ENCODE data around the gene ARMC5. TPM values are rescaled to one million over a fixed set of nuclear protein-coding genes. Genes with fewer than 3 reads are reported as not detected.
"Not testable (repeated sequence)": the region's sequence is repeated elsewhere in the genome, so short reads cannot be mapped to it uniquely, and the experiment has no call there.

The ARMC5 gene
- total RNA-seq, 1 donor = 39.3 TPM

DNA sequence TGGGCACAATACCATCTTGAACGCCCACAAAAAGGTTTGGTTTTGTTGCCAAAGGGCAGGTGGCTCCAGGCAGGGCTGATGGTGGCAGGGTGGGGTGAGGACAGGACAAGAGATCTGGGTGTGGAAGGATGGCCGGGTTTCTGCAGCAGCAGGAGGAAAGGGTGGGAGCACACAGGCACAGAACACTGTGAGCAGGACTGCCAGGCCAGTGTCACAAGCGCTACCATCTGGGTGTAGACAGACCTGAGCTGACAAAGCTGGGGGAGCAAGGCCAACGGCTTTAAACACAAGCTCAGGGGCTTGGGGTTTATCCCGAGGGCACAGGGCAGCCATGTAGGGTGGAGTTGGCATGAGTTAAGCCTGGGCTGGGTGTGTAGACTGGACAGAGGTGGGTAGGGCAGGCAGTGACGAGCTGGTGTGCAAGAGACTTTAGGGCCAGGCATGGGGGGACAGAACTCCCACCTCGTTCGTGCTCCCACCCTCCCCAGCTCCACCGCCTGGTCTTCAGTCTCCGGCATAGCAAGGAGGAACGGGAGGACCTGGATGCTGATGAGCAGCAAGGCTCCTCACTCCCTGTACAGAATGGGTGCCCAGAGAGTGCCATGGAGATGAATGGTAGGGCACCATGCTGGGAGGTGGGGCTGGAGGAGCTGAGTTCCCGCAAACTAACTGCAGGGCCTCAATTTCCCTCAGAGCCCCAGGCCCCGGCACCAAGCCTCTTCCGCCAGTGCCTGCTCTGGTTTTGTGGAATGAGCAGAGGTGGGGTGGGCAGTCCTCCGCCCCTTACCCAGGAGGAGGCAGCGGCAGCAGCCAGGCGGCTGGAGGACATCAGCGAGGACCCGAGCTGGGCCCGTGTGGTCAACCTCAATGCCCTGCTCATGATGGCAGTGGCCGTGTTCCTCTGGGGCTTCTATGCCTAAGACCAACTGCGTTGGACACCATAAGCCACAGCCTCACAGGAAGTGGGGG is 30.6 kb downstream of the ARMC5 start:
- DNase-seq (ENCODE audit: low read depth in 2 of 3, low spot score in 2 of 3) = no peak

DNA sequence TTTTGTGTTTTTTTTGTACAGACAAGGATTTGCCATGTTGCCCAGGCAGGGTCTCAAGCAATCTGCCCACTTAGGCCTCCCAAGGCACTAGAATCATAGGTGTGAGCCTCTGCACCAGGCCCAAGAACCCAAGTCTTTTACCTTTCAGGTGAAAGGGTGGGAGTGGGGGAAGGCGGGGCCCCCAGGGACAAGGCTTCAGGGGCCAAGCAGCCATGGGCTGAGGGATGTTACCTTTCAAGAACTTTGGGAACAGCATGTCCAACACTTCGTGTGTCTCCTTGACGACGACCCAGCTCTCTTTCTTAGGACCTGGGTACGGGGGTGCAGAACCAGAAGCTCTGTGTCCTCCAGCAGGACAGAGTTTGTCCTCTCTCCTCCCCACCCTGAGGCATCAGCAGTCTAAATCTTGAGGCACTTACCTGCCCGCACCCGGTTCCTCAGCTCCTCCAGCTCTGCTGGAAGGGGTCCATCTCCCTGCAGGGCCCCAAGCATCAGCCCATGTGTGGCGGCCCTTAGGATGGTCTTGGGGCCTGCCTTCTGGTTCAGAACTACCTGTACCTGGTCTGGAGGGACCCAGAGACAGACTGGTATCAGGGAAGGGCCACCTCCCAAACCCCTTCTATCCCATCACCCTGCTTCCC is 32.6 kb downstream of the ARMC5 start:
- no peak for DNase-seq (ENCODE audit: low read depth in 2 of 3, low spot score in 2 of 3)

DNA sequence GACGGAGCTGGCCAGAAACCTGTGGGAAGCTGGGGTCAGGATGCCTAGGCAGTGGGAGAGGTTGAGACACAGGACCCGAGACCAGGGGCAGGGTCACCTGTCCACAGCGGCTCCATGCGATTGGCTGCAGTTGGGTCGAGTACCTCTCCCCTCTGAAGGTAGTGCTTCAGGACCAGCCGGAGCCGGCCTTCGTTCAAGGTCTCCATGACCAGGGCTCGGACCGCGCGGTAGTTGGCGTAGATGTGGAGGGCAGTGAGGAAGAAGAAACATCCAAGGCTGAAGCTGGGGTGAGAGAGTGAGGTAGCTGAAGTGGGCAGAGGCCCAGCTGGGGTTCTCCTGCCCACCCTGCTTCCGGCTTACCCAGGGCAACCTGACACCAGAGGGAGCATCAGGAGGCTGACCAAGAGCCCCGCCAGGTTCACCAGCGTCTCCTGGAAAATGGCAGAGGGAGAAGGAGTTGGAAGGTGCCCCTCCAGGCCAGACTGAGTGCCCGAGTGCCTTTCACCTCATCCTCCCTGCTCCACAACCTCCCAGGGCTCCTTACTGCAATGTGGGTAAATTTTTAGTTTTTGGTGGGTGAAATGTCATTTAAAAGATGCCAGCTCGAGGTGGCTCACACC is 34.3 kb downstream of the ARMC5 start:
- DNase-seq (ENCODE audit: low read depth in 2 of 3, low spot score in 2 of 3) = no peak

DNA sequence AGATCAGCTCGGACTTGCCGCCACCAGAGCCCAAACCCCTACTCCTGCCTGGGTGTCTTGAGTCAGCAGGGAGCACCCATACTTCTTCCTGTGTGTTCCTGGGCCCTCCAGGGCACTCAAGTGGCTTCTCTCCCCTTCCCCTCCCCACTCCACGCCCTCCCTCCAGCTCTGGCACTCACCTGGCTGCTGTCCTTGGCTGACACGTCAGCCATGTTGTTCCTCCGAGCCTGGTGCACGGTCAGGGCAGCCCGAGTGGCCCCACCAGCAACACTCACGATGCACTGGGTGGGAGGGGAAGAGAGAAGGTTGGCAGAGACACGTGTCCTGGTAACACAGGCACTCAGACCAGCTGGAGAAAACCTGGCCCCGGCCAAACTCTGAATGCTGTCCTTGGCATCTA is 37.4 kb downstream of the ARMC5 start:
- no peak for DNase-seq (ENCODE audit: low read depth in 2 of 3, low spot score in 2 of 3)

DNA sequence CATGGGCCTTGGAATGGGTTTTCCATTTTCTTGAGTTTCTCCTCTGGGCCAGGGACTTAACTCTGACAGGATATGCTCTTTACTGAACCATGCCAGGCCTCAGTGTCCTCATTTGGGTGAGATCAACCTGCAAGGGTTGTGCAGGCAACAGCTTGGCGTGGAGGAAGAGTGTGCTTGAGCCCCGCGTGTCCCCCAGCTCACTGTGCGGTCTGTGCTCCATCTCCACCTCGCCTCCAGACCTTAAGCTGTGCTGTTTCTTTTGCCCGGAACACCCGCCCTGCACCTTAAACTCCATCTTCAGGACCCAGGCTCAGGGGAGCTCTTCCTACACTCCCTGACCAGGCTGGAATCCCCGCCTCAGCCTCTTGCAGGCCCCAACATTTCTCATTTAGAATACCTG is 39.2 kb downstream of the ARMC5 start:
- no peak for DNase-seq (ENCODE audit: low read depth in 2 of 3, low spot score in 2 of 3)

DNA sequence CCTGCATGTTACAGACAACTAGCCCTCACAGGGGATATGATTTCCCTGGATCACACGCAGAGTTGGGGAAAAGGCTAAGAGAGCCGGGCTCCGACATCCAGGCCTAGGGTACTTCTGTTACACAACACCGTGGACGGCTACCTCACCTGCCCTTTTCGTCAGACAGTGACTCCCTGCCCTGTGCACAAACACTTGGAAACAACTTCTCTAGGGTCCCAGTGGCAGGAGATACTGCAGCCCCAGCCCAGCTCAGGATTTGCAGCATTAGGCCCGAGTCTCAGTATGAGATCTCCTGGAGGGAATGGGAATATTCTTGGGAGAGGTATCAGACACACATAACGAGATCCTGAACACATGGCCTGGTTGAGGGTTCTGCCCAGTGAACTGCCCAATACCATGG is 40.6 kb downstream of the ARMC5 start:
- DNase-seq (ENCODE audit: low read depth in 2 of 3, low spot score in 2 of 3) = no peak

DNA sequence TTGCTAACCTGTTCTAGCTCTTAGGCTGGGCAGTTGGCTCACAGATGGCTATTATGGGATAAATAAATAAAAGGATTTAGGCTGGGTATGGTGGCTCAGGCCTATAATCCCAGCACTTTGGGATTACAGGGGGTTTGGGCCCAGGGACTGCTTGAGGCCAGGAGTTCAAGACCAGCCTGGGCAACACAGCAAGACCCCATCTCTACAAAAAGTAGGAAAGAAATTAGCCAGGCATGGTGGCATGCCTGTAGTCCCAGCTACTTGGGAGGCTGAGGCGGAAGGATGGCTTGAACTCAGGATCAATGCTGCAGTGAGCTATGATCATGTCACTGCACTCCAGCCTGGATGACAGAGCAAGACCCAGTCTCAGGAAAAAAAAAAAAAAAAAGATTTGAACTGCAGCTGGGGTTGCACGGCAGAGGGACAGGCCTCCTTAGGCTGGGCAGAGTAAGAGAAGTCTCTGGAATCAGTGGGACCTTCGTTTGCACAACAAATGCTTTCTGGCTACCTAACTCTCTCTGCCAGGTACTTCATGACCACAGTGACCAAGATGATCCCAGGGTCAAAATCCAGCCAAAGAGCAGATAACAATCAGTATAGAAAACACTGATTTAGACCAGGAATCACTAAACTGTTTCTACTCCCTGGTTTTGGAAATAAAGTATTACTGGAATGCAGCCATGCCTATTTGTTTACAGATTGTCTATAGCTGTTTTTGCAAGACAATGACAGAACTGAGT is 42.1 kb downstream of the ARMC5 start:
- no peak for DNase-seq (ENCODE audit: low read depth in 2 of 3, low spot score in 2 of 3)

DNA sequence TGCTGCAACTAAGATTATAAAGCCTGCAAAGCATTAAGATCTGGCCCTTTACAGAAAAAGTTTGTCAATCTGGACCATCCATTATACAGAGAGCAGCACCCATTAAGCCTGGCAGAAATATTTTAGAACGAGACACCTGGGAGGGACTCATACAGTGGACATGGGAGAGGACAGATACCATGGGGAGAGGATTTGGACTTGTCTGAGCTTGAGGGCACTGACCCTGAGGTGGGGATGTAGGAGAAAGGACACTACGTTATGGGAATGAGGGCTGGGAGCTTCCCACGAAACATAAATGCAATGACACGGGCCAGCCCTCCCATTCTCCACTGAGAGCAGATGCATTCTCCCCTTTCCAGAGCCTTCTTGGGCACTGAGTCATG is 42.7 kb downstream of the ARMC5 start:
- no peak for DNase-seq (ENCODE audit: low read depth in 2 of 3, low spot score in 2 of 3)

DNA sequence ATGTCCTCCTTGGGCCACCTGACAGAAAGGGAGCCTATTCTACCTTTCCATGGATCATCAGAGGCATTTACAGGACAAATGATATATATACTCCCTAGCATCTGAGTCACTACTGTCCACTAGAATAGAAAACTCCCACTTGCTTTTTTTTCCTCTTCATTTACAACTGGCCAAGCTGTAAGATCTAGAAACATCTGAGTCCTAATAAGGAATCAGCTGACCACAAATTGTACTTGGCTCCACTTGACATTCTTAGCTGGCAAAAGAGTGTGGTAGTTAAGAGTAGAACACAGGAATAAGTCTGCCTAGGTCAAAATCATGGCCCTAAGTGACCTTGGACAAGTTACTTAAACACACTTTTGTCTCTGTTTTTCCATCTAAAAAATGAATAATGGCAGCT is 43.7 kb downstream of the ARMC5 start:
- no peak for DNase-seq (ENCODE audit: low read depth in 2 of 3, low spot score in 2 of 3)

DNA sequence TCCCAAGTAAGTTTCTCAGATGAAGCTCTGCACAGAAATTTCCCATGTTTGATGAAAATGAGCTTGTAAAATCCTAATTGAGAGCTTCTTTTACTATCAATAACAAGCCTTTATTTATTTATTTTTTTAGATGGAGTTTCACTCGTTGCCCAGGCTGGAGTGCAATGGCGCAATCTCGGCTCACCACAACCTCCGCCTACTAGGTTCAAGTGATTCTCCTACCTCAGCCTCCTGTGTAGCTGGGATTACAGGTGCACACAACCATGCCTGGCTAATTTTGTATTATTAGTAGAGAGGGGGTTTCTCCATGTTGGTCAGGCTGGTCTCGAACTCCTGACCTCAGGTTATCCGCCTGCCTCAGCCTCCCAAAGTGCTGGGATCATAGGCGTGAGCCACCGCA is 44.3 kb downstream of the ARMC5 start:
- not testable (repeated sequence) for DNase-seq (ENCODE audit: low read depth in 2 of 3, low spot score in 2 of 3)

DNA sequence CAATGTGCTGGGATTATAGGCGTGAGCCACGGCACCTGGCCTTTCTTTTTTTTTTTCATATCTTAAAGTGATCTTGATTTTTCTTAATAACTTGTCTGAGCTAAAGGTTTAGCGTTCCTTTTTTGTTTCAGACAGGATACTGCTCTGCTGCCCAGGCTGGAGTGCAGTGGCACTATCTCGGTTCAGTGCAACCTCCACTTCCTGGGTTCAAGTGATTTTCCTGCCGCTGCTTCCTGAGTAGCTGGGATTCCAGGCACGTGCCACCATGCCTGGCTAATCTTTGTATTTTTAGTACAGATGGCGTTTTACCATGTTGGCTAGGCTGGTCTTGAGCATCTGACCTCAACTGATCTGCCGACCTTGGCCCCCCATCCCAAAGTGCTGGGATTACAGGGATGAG is 44.9 kb downstream of the ARMC5 start:
- no peak for DNase-seq (ENCODE audit: low read depth in 2 of 3, low spot score in 2 of 3)

DNA sequence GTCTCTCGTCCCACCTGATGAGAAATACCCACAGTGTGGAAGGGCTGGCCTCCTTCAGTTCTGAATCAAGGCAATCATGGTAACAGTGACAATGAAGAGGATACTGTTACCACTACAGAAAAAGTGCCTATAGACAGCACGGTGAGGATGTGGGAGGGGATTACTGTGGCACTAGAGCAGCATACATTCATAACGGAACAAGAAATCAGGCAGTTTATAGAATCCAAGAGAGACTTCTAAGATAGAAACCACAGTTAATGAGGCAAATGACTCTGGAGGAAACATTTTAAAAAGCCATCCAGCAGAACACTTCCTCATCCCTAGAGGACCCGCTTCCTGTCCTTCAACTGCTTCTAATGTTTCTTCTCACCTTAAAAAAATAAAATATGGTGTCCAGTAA is 46.2 kb downstream of the ARMC5 start:
- peak in 1 of 3 donors; percentile 19 for DNase-seq (ENCODE audit: low read depth in 2 of 3, low spot score in 2 of 3)

DNA sequence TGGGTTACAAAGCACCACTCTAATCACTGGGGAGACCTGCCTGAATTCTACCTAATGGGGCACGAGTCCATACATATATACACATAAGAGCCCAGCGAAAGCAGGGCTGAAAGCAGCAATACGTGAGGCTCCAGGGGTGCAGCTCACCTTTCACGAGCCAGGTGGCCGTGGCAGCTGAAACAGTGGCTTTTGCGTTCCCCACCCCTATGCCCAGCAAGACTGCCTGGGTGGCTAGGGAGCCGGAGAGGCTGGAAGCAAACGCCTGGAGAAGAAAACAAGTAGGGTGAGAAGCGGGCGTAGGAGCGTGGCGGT is 48.3 kb downstream of the ARMC5 start:
- DNase-seq (ENCODE audit: low read depth in 2 of 3, low spot score in 2 of 3) = no peak

DNA sequence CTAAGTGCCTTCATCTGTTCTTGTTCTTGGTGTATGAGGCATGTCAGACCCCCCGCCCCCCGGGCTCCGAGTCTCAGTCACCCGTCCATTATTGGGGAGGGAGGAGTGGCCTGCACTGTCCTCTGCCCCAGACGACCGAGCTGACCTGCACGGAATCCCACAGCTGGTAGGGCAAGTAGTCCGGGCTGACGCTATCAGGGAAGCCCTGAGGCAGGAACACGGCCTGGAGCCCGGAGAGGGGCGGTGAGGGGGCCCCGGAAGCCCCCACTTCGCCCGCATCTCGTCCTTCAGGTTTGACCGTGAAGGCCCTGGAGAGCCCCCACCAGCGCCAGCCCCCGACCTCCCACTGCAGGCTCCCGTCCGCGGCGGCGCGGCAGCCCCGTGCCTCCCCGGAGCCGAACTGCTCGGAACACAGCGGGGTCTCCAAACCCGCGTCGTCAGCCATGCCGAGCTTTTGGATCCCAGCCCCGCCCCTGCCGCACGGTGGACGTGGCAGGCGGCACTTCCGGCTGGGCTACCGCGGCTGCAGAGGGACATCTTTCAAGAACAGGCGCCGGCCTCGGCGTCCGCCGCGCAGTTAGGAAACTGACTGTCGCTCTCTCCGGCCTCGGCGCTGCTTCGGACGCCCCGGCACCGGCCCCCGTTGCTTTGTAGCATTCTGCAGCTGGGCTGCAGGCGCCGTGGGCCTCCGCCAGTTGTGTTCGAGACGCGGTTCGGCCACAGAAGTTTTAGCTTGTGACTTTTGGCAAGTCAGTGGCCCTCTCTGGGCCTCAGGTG is 48.8 kb downstream of the ARMC5 start, which contains the start of gene RUSF1:
TSS of gene RUSF1 (minus strand) at position 463 of the 777 bp plus-strand sequence. CDS start at position 445, 18 bp downstream.
- DNase-seq (ENCODE audit: low read depth in 2 of 3, low spot score in 2 of 3) = peak; percentile 55 to 90 (median 85)

DNA sequence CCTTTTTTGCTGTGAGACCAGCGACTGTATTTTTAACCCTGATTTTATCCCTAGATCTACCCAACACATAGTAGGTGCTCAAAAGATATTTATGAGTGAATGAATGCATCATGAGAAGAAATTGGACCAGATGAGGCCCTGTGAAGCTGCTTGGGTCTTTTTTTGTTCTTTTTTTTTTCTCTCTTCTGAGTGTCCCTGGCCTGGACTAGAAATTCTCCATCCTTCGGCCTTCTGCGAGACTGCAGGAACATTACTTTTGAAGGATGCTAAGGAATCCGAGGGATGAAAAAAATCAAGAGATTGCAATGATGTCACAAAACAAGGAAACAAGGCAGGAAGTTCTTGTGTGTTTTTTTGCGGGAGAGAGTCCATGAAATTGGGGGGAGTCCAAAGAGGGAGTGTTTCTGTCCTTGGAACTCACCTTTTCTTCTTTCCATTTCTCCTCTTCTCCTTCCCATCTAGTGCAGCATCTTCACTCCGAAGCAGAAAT is 49.5 kb downstream of the ARMC5 start:
- no peak for DNase-seq (ENCODE audit: low read depth in 2 of 3, low spot score in 2 of 3)

DNA sequence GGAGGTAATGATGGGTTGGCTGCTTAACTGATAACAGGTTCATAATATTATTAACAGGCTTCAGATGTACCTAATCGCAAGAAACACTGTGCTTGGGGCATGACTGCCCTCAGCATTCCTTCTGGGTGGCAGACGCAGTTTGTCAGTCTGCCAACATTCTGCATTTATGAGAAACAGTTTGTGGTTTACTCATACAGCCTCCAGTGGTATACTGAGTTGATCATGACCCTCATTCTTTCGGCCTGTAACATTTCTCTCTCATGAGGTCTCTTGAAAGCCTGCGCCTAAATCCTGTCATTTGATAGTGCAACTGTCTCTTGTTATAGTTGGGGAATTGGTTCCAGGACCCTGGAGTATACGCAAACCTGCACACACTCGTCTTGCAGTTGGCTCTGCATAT is 53.8 kb downstream of the ARMC5 start:
- DNase-seq (ENCODE audit: low read depth in 2 of 3, low spot score in 2 of 3) = no peak

DNA sequence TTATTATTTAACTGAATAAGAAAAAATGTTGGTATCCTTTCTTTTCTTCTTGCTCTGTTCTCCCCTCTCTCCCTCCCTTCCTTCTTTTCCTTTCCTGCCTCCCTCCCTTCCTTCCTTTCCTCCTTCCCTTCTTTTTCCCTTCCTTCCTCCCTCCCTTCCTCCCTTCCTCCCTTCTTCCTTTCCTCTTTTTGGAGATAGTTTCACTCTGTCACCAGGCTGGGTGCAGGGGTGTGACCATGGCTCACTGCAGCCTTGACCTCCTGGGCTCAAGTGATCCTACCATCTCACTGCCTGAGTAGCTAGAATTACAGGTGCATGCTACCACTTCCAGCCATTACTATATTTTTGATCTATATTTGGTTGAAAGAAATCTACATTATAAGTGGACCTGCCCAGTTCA is 54.6 kb downstream of the ARMC5 start:
- no peak for DNase-seq (ENCODE audit: low read depth in 2 of 3, low spot score in 2 of 3)
